Right lobe of liver (tissue), 4 donors: ENCODE measurements around the gene MTA1.

ENCODE experiments used
- CTCF ChIP-seq, 4 donors: fragments of 200-600 bp in 3 of 4; fragments of 450-650 bp in 1 of 4; IDR thresholded peaks; one replicate each; pipeline versions ENCODE4 v1.5.1 to v1.8.0; 2016 to 2022; ENCODE audit warnings: antibody characterized with exemption in 4 of 4, mild to moderate bottlenecking in 2 of 4
- POLR2A ChIP-seq: fragments of 450-650 bp; IDR thresholded peaks from one replicate; pipeline ENCODE4 v1.6.1; 2017; ENCODE audit warnings: antibody characterized with exemption, mild to moderate bottlenecking
- donor health status: DM: no; HTN: no; CAD: no.
- donor health status: DM: no; HTN: no; CAD: no.
- donor health status: DM: no; HTN: yes; CAD: no.

GRCh38 chr14:105497671-105498429 lies 78.2 kb downstream of the MTA1 start:
- TF ChIP-seq CTCF (IDR thresholded peaks at IDR 0.05) (no peak), POLR2A (no peak)
